Activated CD4-positive, alpha-beta T cell treated with anti-CD3 and anti-CD28 coated beads for 36 hours (primary cell): ENCODE results near the gene CEP85L. TPM values are rescaled to one million over a fixed set of nuclear protein-coding genes. Genes with fewer than 3 reads are reported as not detected.

Source experiments
- ATAC-seq: fragments of 200-7000 bp; cut with Tn5 transposase; one replicate; pipeline ENCODE4 v1.10.0; 2021; ENCODE audit warnings: mild to moderate bottlenecking, moderate library complexity
- CTCF ChIA-PET: fragments of 350-600 bp; sonication (Branson Sonifier 250); formaldehyde crosslinking; loops from one replicate; lab custom pipeline; 2021; ENCODE audit warnings: antibody characterized with exemption; lab: Charles Lee
- POLR2A ChIA-PET: fragments of 350-600 bp; sonication (Branson Sonifier 250); formaldehyde crosslinking; loops from one replicate; lab custom pipeline; 2021; ENCODE audit warnings: antibody characterized with exemption, inconsistent platforms; lab: Charles Lee
- DNase-seq: peaks from one replicate; pipeline ENCODE4 v3.0.0-alpha.2; 2020
- H3K27ac Mint-ChIP-seq: one replicate; pipeline ENCODE4 v1.8.0; 2021; ENCODE audit warnings: mixed read lengths
- H3K27me3 Mint-ChIP-seq: one replicate; pipeline ENCODE4 v1.8.0; 2021; ENCODE audit warnings: mixed read lengths
- H3K36me3 Mint-ChIP-seq: one replicate; pipeline ENCODE4 v1.8.0; 2021; ENCODE audit warnings: low read depth, mixed read lengths
- H3K4me1 Mint-ChIP-seq: one replicate; pipeline ENCODE4 v1.8.0; 2021; ENCODE audit warnings: mixed read lengths
- H3K4me3 Mint-ChIP-seq: one replicate; pipeline ENCODE4 v1.8.0; 2021; ENCODE audit warnings: mild to moderate bottlenecking, moderate library complexity, mixed read lengths
- H3K9me3 Mint-ChIP-seq: one replicate; pipeline ENCODE4 v1.8.0; 2021; ENCODE audit warnings: low read depth, mixed read lengths
- intact Hi-C, 2 experiments: fragments of 100-400 bp; cut with DNase I in 1 of 2; cut with micrococcal nuclease in 1 of 2; formaldehyde crosslinking; loops; one replicate each; pipeline versions ENCODE4 v1.14.2 to v1.15.1; 2022 to 2024; cut with DNase I, micrococcal nuclease
- total RNA-seq, 2 experiments: library from RNA; stranded (reverse); gene quantifications; one replicate each; pipeline ENCODE4 v1.2.3, GENCODE V29; 2021

Gene CEP85L
- total RNA-seq, 2 experiments from 2014 or later, result 29.5 to 29.7 TPM

GRCh38 chr6:118596774-118597320 is 54.5 kb downstream of the CEP85L start:
- H3K36me3 Mint-ChIP-seq, result peaks cover 34% of the 10 kb centered on the region
- ATAC-seq (peak; percentile 61), DNase-seq (no peak)
- CTCF ChIA-PET, result interaction anchor here (0.9 to 2.4 kb wide), 4 partner anchors 9 to 32 kb away, joined by 3 to 9 read pairs (median 6); no protein-coding TSS in a partner anchor
- peaks cover 6% of the 10 kb centered on the region for H3K9me3 Mint-ChIP-seq
- H3K4me3 Mint-ChIP-seq, result no peak overlapping the region
- peak overlapping the region; percentile 9 for H3K27ac Mint-ChIP-seq
- intact Hi-C loops, result no loop called here
- peaks cover 28% of the 10 kb centered on the region for H3K4me1 Mint-ChIP-seq
- POLR2A ChIA-PET, result interaction anchor here (0.5 kb wide), 1 partner anchor 9 kb away, joined by 3 read pairs; no protein-coding TSS in a partner anchor
- H3K27me3 Mint-ChIP-seq, result no peaks in the 10 kb centered on the region

DNA sequence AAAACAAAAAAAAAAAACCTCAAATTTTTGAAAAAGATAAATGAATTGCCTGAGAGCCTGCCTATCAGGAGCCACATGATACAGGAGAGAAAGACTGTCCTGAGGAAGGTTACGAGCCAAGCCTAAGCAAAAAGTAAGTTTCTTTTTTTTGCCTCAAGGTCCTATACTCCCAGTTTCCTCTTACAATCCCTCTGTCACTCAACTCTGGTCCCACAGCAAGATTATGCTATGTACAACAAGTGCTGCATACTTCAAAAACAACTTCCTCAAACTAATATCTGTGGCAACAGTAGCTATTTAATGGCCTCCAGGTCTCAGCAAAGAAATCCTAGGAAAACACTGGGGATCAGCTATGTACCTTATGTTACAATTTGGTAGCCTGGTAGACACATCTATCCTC is 56.5 kb downstream of the CEP85L start:
- H3K36me3 Mint-ChIP-seq, result peaks cover 31% of the 10 kb centered on the region
- H3K27me3 Mint-ChIP-seq, result no peaks in the 10 kb centered on the region
- no peak for ATAC-seq
- peaks cover 6% of the 10 kb centered on the region for H3K9me3 Mint-ChIP-seq
- H3K4me1 Mint-ChIP-seq, result peaks cover 29% of the 10 kb centered on the region
- intact Hi-C loops, result no loop called here
- ChIA-PET CTCF (interaction anchor here (2.3 kb wide), 1 partner anchor 10 kb away, joined by 9 read pairs; no protein-coding TSS in a partner anchor), POLR2A (no interaction called here)
- DNase-seq, result no peak
- no peak overlapping the region for H3K4me3 Mint-ChIP-seq
- no peak overlapping the region for H3K27ac Mint-ChIP-seq

- no peak for ATAC-seq
- POLR2A ChIA-PET, result no interaction called here
Observed at GRCh38 chr6:118591897-118592296, 59.5 kb downstream of the CEP85L start.

DNA sequence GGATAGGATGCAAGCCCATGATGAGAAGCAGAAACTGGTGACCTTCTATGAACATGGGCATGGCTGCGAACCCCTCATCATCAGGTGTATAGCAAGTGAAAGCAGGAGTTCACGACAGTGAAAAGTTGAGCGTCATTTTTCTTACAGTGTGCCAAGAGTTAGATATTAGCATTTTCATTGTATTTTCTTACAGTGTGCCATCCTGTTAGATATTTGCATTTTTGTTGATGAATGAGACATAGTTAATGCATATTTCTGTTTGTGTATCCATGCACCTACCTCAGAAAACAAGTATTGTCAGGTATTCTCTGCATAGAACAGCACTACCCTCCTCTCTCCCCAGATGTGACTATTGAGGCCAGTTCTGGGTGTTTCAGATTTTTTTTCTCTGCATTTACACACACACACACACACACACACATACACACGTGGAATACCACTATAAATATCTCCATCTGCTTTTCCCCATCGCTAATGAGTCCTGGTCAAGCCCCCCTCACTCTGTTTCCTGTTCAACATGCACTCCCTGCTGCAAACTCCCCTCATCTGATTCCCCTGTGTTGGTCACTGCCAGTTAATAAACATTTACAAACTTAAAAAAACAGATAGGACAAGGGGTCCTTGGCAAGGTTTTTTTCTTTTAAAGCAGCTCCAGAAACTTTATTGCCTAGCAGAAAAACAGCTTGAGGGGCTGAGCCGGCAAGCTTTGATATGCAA is 61.6 kb downstream of the CEP85L start:
- Mint-ChIP-seq H3K27me3 (no peaks in the 10 kb centered on the region), H3K4me3 (no peak overlapping the region), H3K27ac (no peak overlapping the region), H3K36me3 (peaks cover 27% of the 10 kb centered on the region), H3K4me1 (peaks cover 18% of the 10 kb centered on the region), H3K9me3 (no peaks in the 10 kb centered on the region)
- ATAC-seq, result no peak
- POLR2A ChIA-PET, result no interaction called here
- intact Hi-C loops, result no loop called here
- DNase-seq, result no peak
- CTCF ChIA-PET, result interaction anchor here (0.6 to 0.7 kb wide), 2 partner anchors 101 to 378 kb away, joined by 3 read pairs; no protein-coding TSS in a partner anchor

More at GRCh38 chr6:118591897-118592296, 59.5 kb downstream of the CEP85L start:
- CTCF ChIA-PET, result interaction anchor here (0.6 kb wide), 1 partner anchor 135 kb away, joined by 3 read pairs; no protein-coding TSS in a partner anchor
- peaks cover 3% of the 10 kb centered on the region for H3K9me3 Mint-ChIP-seq
- no peaks in the 10 kb centered on the region for H3K27me3 Mint-ChIP-seq
- intact Hi-C loops, result no loop called here
- H3K36me3 Mint-ChIP-seq, result peaks cover 31% of the 10 kb centered on the region
- no peak for DNase-seq
- H3K4me3 Mint-ChIP-seq, result no peak overlapping the region
- no peak overlapping the region for H3K27ac Mint-ChIP-seq
- peaks cover 22% of the 10 kb centered on the region for H3K4me1 Mint-ChIP-seq

- intact Hi-C loops, result no loop called here
- Mint-ChIP-seq H3K4me1 (peaks cover 18% of the 10 kb centered on the region), H3K4me3 (no peak overlapping the region), H3K36me3 (peaks cover 26% of the 10 kb centered on the region), H3K27ac (no peak overlapping the region), H3K27me3 (no peaks in the 10 kb centered on the region), H3K9me3 (no peaks in the 10 kb centered on the region)
- DNase-seq, result no peak
- CTCF ChIA-PET, result interaction anchor here (0.6 kb wide), 1 partner anchor 379 kb away, joined by 3 read pairs; no protein-coding TSS in a partner anchor
- no peak for ATAC-seq
- POLR2A ChIA-PET, result no interaction called here
Observed at GRCh38 chr6:118589186-118589585, 62.2 kb downstream of the CEP85L start.

- H3K9me3 Mint-ChIP-seq, result no peaks in the 10 kb centered on the region
- intact Hi-C loops, result no loop called here
- ChIA-PET CTCF (no interaction called here), POLR2A (no interaction called here)
- ATAC-seq (no peak), DNase-seq (no peak)
- peaks cover 22% of the 10 kb centered on the region for H3K36me3 Mint-ChIP-seq
- no peak overlapping the region for H3K27ac Mint-ChIP-seq
- no peak overlapping the region for H3K4me3 Mint-ChIP-seq
- no peaks in the 10 kb centered on the region for H3K27me3 Mint-ChIP-seq
- H3K4me1 Mint-ChIP-seq, result peaks cover 14% of the 10 kb centered on the region
Observed at GRCh38 chr6:118588626-118589025, 62.8 kb downstream of the CEP85L start.

DNA sequence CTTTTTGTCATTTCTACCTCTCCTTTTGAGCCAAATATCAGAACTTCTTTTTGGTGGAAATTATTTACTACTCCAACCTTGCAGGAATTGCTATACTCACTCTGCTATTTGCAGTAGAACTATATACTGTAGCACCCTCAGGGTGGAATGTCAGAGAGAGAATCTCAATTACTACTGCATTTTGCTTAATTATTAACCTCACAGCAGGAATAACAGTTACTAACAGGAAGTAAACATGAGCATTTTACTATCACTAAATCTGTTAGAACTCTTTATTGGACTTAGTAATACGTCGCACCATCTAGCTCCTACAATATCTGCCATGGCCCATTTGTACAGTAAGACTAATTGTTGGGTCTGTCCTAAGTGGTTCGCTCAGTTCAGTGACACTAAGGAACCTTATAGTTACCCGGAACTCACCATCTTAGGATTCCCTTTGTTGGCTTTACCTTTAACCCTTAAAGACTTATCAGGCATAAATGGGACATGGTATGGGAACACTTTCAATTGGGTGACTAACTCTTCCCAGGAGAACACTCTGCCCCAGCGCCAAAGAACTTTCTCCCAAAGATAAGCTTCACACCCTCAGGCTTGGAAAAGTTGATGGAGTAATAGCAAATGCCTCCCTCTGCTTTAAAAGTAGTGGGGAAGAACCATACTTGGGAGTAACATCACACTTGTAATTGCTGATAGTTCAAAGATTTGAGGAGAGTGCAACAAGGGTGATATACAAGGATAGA is 64.5 kb downstream of the CEP85L start:
- no peak for ATAC-seq
- ChIA-PET POLR2A (no interaction called here), CTCF (interaction anchor here (0.7 to 1.0 kb wide), 3 partner anchors 22 to 214 kb away, joined by 3 read pairs; no protein-coding TSS in a partner anchor)
- DNase-seq, result no peak
- H3K9me3 Mint-ChIP-seq, result no peaks in the 10 kb centered on the region
- intact Hi-C loops, result no loop called here
- H3K27ac Mint-ChIP-seq, result no peak overlapping the region
- H3K36me3 Mint-ChIP-seq, result peaks cover 21% of the 10 kb centered on the region
- H3K4me3 Mint-ChIP-seq, result no peak overlapping the region
- no peaks in the 10 kb centered on the region for H3K27me3 Mint-ChIP-seq
- peaks cover 10% of the 10 kb centered on the region for H3K4me1 Mint-ChIP-seq

- H3K9me3 Mint-ChIP-seq, result peaks cover 7% of the 10 kb centered on the region
- peaks cover 41% of the 10 kb centered on the region for H3K36me3 Mint-ChIP-seq
- no peak overlapping the region for H3K27ac Mint-ChIP-seq
- ATAC-seq (no peak), DNase-seq (no peak)
- POLR2A ChIA-PET, result no interaction called here
- no peaks in the 10 kb centered on the region for H3K27me3 Mint-ChIP-seq
- H3K4me3 Mint-ChIP-seq, result no peak overlapping the region
- H3K4me1 Mint-ChIP-seq, result peaks cover 6% of the 10 kb centered on the region
- intact Hi-C loops, result no loop called here
- CTCF ChIA-PET, result interaction anchor here (1.9 kb wide), 1 partner anchor 11 kb away, joined by 9 read pairs; no protein-coding TSS in a partner anchor
Observed at GRCh38 chr6:118584911-118585310, 66.5 kb downstream of the CEP85L start.

- Mint-ChIP-seq H3K4me1 (no peaks in the 10 kb centered on the region), H3K36me3 (peaks cover 60% of the 10 kb centered on the region), H3K27ac (peak overlapping the region; percentile 20), H3K4me3 (no peak overlapping the region), H3K27me3 (no peaks in the 10 kb centered on the region), H3K9me3 (peaks cover 24% of the 10 kb centered on the region)
- ATAC-seq (no peak), DNase-seq (no peak)
- POLR2A ChIA-PET, result no interaction called here
- CTCF ChIA-PET, result interaction anchor here (1.5 to 3.7 kb wide), 4 partner anchors 16 to 35 kb away, joined by 4 to 15 read pairs (median 7); no protein-coding TSS in a partner anchor
- intact Hi-C loops, result loop anchor here in 1 of 2 experiments (1.0 kb wide), 1 partner anchor 298 kb away; no protein-coding TSS in a partner anchor
Observed at GRCh38 chr6:118581489-118581959, 69.9 kb downstream of the CEP85L start.

DNA sequence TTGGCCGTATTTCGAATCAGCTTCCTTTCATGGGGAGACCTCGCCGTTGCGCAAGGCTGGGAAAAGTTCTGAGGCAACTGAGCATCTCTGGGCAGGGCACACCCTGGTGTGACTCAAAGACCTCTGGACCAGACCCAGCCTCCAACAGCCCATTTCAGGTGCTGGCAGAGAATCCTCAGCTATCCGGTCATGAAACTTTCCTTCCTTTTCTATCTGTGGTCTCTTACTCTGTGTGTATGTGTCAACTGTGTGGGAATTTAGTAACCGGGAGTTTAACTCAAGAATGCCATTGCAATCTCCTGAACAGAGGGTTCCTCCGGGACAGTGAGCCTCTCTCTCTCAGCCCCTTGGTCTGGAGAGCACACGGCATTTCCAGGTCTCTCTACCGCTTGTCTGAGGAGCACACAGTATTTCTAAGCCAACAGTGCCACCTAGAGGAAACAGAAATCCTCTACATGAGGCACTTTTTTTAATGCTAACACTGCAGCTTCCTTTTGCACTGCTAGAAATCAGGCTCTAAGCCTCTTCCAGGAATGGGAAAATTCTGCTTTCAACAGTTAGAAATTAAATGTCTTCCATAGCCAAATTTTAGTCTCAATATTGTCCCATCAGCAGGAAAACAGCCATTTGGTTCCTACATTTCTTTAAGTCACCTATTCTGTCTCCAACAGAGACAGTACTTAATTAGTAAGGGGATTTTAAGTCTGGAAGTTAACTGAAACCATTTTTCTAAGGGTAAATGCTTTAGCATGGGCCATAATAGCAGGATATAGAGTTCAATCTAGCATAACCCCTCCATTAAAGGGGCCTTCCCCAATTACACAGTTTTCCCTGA is 70.6 kb downstream of the CEP85L start:
- Mint-ChIP-seq H3K4me1 (no peaks in the 10 kb centered on the region), H3K4me3 (no peak overlapping the region), H3K27ac (peak overlapping the region; percentile 80), H3K27me3 (no peaks in the 10 kb centered on the region), H3K36me3 (peaks cover 63% of the 10 kb centered on the region), H3K9me3 (peaks cover 30% of the 10 kb centered on the region)
- ATAC-seq (peak; percentile 77), DNase-seq (peak; percentile 19)
- POLR2A ChIA-PET, result no interaction called here
- intact Hi-C loops, result loop anchor here in 1 of 2 experiments (1.0 kb wide), 1 partner anchor 298 kb away; no protein-coding TSS in a partner anchor
- CTCF ChIA-PET, result interaction anchor here (0.5 to 3.7 kb wide), 9 partner anchors 10 to 240 kb away, joined by 3 to 15 read pairs (median 4); no protein-coding TSS in a partner anchor
